RWPE1 (cell line): ENCODE results near the gene PGM1.
"Not testable (repeated sequence)": the region's sequence is repeated elsewhere in the genome, so short reads cannot be mapped to it uniquely, and the experiment has no call there.

Experiments
- CTCF ChIA-PET: fragments of 350-600 bp; sonication (Branson Sonifier 250); formaldehyde crosslinking; extraction: SDS; loops from one replicate; lab custom pipeline; 2021; lab: Yijun Ruan, JAX
- POLR2A ChIA-PET: fragments of 400-600 bp; formaldehyde crosslinking; extraction: SDS; loops from one replicate; lab custom pipeline; 2020; ENCODE audit warnings: antibody characterized with exemption; ENCODE audit not compliant: low non-redundant PET; lab: Yijun Ruan, JAX
- DNase-seq: peaks from one replicate; pipeline ENCODE4 v3.0.0; 2012; ENCODE audit warnings: low spot score
- H3K27ac ChIP-seq: fragments of 450-650 bp; 2 replicates; pipeline ENCODE4 v1.5.1; 2017
- TF ChIP-seq, protein P1 (sequence below): fragments of 450-650 bp; conservative IDR thresholded peaks from 2 replicates; pipeline ENCODE4 v1.5.1; 2017; ENCODE audit warnings: low read depth, mild to moderate bottlenecking

The PGM1 gene

GRCh38 chr1:63557365-63557987 is 35.7 kb upstream of the PGM1 start:
- POLR2A ChIA-PET, result no interaction called here
- no peak for DNase-seq
- TF ChIP-seq, protein P1, sequence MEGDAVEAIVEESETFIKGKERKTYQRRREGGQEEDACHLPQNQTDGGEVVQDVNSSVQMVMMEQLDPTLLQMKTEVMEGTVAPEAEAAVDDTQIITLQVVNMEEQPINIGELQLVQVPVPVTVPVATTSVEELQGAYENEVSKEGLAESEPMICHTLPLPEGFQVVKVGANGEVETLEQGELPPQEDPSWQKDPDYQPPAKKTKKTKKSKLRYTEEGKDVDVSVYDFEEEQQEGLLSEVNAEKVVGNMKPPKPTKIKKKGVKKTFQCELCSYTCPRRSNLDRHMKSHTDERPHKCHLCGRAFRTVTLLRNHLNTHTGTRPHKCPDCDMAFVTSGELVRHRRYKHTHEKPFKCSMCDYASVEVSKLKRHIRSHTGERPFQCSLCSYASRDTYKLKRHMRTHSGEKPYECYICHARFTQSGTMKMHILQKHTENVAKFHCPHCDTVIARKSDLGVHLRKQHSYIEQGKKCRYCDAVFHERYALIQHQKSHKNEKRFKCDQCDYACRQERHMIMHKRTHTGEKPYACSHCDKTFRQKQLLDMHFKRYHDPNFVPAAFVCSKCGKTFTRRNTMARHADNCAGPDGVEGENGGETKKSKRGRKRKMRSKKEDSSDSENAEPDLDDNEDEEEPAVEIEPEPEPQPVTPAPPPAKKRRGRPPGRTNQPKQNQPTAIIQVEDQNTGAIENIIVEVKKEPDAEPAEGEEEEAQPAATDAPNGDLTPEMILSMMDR, result peak; percentile 39
- CTCF ChIA-PET, result no interaction called here
- no peak overlapping the region for H3K27ac ChIP-seq

GRCh38 chr1:63559357-63559756 is 33.9 kb upstream of the PGM1 start:
- CTCF ChIA-PET, result no interaction called here
- TF ChIP-seq, protein P1, result no peak
- DNase-seq, result no peak
- H3K27ac ChIP-seq, result no peak overlapping the region
- POLR2A ChIA-PET, result no interaction called here

DNA sequence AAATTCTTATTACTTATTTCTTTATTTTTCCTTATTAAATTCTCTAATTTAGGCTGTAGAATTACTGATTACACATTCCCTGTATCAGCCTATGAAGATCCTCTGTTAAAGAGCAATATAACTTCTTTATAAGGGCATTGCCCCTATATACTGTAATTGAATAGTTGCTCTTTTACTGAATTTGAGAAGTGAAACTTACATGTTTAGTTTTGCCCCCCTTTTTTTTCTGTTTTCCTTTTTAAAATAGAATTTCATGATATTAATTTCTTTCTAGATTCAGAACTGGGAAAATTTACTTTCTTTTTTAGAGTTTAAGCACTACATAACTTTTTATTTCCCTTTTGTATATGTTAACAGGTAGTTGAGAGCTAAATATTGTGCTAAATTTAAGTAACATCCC is 29.5 kb upstream of the PGM1 start:
- DNase-seq, result no peak
- ChIA-PET POLR2A (no interaction called here), CTCF (interaction anchor here (0.6 to 0.7 kb wide), 2 partner anchors 155 to 661 kb away, joined by 3 to 5 read pairs; no protein-coding TSS in a partner anchor)
- H3K27ac ChIP-seq, result no peak overlapping the region
- TF ChIP-seq, protein P1, result no peak

GRCh38 chr1:63569068-63569467 is 24.1 kb upstream of the PGM1 start:
- DNase-seq, result no peak
- ChIA-PET POLR2A (no interaction called here), CTCF (interaction anchor here (0.6 kb wide), 1 partner anchor 19 kb away, joined by 4 read pairs; no protein-coding TSS in a partner anchor)
- TF ChIP-seq, protein P1, result no peak
- H3K27ac ChIP-seq, result no peak overlapping the region

DNA sequence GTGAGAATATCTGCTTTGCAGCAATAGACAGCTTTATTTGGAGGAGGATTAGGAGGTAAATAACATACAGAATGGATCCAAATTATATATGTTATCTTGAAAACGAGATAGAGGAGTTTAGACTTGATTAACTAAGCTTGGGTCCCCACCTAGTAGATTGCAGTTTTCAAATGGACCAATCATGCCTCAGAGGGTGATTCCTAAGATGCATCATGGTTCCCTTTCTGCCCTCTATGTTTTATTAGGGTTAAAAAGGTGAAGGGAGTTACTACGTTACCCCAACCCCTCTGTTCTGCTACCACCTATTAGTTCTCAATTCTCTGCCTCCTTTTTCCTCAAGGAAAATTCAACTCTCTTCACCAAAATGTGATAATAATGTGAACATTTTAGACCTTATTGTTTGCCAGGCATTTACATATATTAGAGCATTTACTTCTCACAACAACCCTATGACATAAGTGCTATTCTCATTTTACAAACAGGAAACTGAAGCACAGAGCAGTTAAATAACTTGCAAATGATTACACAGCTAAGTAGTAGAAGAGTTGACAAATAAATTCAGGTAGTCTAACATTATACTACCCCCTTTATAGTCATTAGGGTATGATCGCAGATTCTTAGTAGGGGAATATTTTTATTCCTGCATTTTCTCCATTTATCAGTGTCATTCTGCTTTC is 23.4 kb upstream of the PGM1 start:
- ChIA-PET POLR2A (no interaction called here), CTCF (interaction anchor here (0.6 kb wide), 1 partner anchor 18 kb away, joined by 4 read pairs; no protein-coding TSS in a partner anchor)
- no peak overlapping the region for H3K27ac ChIP-seq
- no peak for DNase-seq
- TF ChIP-seq, protein P1, result no peak

DNA sequence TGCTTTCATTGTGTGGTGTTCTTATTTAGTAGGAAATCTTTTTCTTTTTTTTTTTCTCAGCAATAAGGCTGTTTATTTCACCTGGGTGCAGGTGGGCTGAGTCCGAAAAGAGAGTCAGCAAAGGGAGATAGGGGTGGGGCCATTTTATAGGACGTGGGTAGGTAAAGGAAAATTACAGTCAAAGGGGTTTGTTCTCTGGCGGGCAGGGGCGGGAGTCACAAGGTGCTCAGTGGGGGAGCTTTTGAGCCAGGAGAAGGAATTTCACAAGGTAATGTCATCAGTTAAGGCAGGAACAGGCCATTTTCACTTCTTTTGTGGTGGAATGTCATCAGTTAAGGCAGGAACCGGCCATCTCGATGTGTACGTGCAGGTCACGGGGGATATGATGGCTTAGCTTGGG is 20.5 kb upstream of the PGM1 start:
- POLR2A ChIA-PET, DNase-seq, H3K27ac ChIP-seq: not testable (repeated sequence)
- CTCF ChIA-PET, result interaction anchor here (0.7 kb wide), 1 partner anchor 9 kb away, joined by 3 read pairs; no protein-coding TSS in a partner anchor

DNA sequence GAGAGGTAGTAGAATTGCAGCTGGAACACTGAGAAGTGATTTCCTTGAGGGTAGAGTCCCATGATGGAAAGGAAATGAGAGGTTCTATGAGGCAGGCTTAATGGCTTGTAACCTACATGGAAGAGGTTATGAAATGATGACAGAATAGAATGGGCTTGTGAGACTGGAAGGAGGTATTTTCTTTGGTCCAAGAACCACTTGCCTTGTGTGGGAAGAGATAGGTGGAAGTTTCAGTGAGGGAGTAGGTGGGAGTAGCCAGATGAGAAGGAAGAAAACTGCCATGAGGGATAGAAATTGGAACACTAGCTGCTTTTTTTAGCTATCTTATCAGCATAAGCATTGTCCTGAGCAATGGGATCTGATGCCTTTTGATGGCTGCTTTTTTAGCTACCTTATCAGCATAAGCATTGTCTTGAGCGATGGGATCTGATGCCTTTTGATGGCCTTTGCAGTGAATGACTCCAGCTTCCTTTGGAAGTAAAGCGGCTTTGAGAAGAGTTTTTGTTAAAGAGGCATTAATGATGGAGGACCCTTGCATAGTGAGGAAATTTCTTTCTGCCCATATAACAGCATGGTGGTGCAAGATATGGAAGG is 18.9 kb upstream of the PGM1 start:
- CTCF ChIA-PET, result interaction anchor here (0.7 to 0.8 kb wide), 2 partner anchors 10 to 643 kb away, joined by 3 read pairs; no protein-coding TSS in a partner anchor
- DNase-seq, POLR2A ChIA-PET, H3K27ac ChIP-seq: not testable (repeated sequence)
